Adrenal gland (tissue), 5 donors: ENCODE measurements around the gene C14orf93.

Source experiments
- POLR2A ChIP-seq, 2 donors: fragments of 450-650 bp; IDR thresholded peaks; one replicate each; pipeline ENCODE4 v1.6.1; 2017; ENCODE audit warnings: antibody characterized with exemption in 2 of 2, mild to moderate bottlenecking in 2 of 2, moderate library complexity in 1 of 2
- TF ChIP-seq, protein P1 (sequence below), 6 experiments: fragments of 450-650 bp in 4 of 6; fragments of 200-600 bp in 2 of 6; sonication (generic) in 1 of 6; IDR thresholded peaks; 1 replicate in 5 of 6; 2 replicates in 1 of 6; pipeline versions ENCODE4 v1.5.1 to v1.8.0; 2016 to 2021; ENCODE audit warnings: antibody characterized with exemption in 6 of 6, mild to moderate bottlenecking in 2 of 6, moderate library complexity in 1 of 6
- donor health status: DM: no; HTN: no; CAD: no.

DNA sequence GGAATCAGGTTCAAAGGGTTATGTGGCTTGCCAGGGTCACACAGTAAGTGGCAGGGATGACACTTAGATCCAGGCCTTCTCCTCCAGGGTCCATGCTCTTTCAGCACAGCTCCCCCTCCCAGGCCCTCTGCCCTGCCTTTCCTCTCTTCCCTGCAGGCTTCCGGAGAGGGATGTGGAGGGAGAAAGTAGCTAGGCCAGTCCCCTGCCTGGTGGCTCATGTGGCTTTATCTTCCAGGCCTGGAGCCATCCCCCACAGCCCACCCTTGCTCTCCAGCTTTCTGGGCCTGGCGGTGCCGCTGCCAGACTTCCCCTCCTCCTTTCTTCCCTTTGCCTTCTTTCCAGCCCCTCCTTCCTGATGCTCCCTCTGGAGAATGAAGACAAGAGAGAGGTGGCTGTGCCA is 33.8 kb upstream of the C14orf93 start:
- TF ChIP-seq, protein P1, sequence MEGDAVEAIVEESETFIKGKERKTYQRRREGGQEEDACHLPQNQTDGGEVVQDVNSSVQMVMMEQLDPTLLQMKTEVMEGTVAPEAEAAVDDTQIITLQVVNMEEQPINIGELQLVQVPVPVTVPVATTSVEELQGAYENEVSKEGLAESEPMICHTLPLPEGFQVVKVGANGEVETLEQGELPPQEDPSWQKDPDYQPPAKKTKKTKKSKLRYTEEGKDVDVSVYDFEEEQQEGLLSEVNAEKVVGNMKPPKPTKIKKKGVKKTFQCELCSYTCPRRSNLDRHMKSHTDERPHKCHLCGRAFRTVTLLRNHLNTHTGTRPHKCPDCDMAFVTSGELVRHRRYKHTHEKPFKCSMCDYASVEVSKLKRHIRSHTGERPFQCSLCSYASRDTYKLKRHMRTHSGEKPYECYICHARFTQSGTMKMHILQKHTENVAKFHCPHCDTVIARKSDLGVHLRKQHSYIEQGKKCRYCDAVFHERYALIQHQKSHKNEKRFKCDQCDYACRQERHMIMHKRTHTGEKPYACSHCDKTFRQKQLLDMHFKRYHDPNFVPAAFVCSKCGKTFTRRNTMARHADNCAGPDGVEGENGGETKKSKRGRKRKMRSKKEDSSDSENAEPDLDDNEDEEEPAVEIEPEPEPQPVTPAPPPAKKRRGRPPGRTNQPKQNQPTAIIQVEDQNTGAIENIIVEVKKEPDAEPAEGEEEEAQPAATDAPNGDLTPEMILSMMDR (IDR thresholded peaks at IDR 0.05) = no peak
- no peak for TF ChIP-seq POLR2A (IDR thresholded peaks at IDR 0.05)
